ENCODE measurements around the gene TRIM24. TPM values are rescaled to one million over a fixed set of nuclear protein-coding genes. Genes with fewer than 3 reads are reported as not detected.
"Not testable (repeated sequence)": the region's sequence is repeated elsewhere in the genome, so short reads cannot be mapped to it uniquely, and the experiment has no call there.

Gene TRIM24
- total RNA-seq, 5 donors from 2014 or later (not counting 1 experiment from before 2014, with no cell fraction given): 16.0 to 18.9 (median 17.1) TPM

DNA sequence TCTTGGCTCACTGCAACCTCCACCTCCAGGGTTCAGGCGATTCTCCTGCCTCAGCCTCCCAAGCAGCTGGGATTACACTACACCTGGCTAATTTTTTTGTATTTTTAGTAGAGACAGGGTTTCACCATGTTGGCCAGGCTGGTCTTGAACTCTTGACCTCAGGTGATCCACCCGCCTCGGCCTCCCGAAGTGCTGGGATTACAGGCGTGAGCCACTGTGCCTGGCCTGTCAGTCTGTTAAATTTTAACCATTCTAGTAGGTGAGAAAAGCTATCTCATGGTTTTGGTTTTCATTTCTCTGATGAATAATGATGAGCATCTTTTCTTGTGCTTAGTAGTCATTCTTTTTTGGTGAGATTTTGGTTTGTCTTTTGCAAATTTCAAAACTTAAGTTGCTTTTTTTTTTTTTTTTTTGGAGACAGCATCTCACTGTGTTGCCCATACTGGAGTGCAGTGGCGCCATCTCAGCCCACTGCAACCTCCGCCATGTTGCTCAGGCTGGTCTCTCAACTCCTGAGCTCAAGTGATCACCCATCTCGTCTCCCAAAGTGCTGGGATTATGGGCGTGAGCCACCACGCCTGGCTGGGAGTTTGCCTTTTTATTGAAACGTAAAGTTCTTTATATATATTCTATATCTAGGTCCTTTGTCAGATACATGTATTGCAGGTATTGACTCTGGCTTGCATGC is 6.2 kb downstream of the TRIM24 start:
- H3K4me1 Mint-ChIP-seq: peaks cover 64 to 68% (median 65%) of the 10 kb centered on the region in 3 donors
- H3K27ac ChIP-seq (ENCODE audit: low read length); DNase-seq; H3K9me3 ChIP-seq; ATAC-seq (replicated peaks in 1 of 4); H3K27me3 Mint-ChIP-seq; H3K36me3 ChIP-seq (ENCODE audit: control insufficient read depth in 2 of 2, extremely low read depth in 1 of 2, insufficient read depth in 1 of 2, low read length in 1 of 2); H3K4me3 Mint-ChIP-seq; H3K36me3 Mint-ChIP-seq; H3K4me3 ChIP-seq (ENCODE audit: control insufficient read depth in 1 of 2, extremely low read depth in 1 of 2, low read length in 1 of 2); H3K27me3 ChIP-seq (replicated peaks in 1 of 2; ENCODE audit: control insufficient read depth in 2 of 2, extremely low read depth in 1 of 2, insufficient read depth in 2 of 2, low read length in 1 of 2); H3K27ac Mint-ChIP-seq; H3K9me3 Mint-ChIP-seq; H3K4me1 ChIP-seq (ENCODE audit: control insufficient read depth in 1 of 2, extremely low read depth in 1 of 2, insufficient read depth in 2 of 2, low read length in 2 of 2): not testable (repeated sequence)
- POLR2A ChIA-PET: interaction anchor here (0.6 kb wide), 3 partner anchors 30 to 983 kb away, joined by 3 to 9 read pairs (median 6); no protein-coding TSS in a partner anchor
- WGBS (ENCODE audit: insufficient coverage): 92% methylated on average over 2 of the region's 11 CpGs
- CTCF ChIA-PET: interaction anchor here (0.6 to 0.7 kb wide), 3 partner anchors 14 to 417 kb away, joined by 4 to 6 read pairs (median 4); no protein-coding TSS in a partner anchor

DNA sequence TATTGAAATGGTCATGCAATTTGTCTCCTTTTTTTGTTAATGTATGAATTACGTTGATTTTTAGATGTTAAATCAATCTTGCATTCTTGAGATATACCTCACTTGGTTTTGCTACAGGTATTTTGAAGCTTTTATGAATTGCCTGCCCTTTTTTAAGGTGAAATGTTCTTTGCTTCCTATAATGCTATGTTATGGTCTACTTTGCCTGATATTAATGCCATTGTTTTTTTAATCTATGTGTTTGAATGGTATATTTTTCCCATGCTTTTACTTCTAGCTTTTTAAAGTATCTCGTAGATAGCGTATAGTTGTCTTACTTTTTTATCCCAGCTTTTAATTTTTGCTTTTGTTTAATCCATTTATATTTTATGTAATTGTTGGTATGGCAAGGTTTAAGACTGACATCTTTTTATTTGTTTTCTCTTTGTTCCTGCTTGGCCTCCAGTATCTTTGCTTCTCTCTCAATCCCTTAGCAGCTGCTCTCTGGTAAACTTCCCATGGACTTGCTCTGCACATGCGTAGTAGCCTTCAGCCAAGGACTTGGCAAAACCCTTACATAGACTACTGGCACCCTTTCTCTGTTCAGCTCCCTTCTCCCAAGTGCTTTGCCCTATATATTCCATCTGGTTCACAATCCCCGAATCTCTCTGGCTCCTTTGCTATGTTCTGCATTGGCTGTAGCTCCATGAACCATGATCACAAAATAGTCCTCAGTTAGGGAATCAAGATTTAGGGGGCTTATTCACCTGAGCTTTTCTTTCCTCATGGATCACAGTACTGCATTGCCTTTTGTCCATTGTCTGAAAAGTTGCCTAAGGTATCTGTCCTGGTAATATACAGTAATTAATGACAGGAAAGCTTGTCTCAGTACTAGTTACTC is 8.4 kb downstream of the TRIM24 start:
- peaks cover 59 to 66% (median 63%) of the 10 kb centered on the region in 3 donors for H3K4me1 Mint-ChIP-seq
- H3K9me3 ChIP-seq: no peaks in the 10 kb centered on the region
- H3K27ac ChIP-seq (ENCODE audit: low read length): no peak overlapping the region
- WGBS (ENCODE audit: insufficient coverage): 97% methylated on average over 2 of the region's 5 CpGs
- H3K27ac Mint-ChIP-seq: no peak overlapping the region
- ATAC-seq (replicated peaks in 1 of 4) (no peak), DNase-seq (no peak)
- H3K9me3 Mint-ChIP-seq: no peaks in the 10 kb centered on the region
- H3K4me3 Mint-ChIP-seq: no peak overlapping the region
- ChIA-PET POLR2A (interaction anchor here (0.5 to 0.8 kb wide), 3 partner anchors 9 to 906 kb away, joined by 3 to 6 read pairs (median 3); partner anchors contain the start of gene TRIM24 (in 1 of the 2)), CTCF (interaction anchor here (0.7 to 1.2 kb wide), 2 partner anchors 9 to 22 kb away, joined by 3 to 4 read pairs; partner anchors contain the start of gene TRIM24 (in 1 of the 2))
- no peaks in the 10 kb centered on the region for H3K27me3 Mint-ChIP-seq
- H3K4me3 ChIP-seq (ENCODE audit: control insufficient read depth in 1 of 2, extremely low read depth in 1 of 2, low read length in 1 of 2): no peak overlapping the region
- no peaks in the 10 kb centered on the region for H3K36me3 ChIP-seq (ENCODE audit: control insufficient read depth in 2 of 2, extremely low read depth in 1 of 2, insufficient read depth in 1 of 2, low read length in 1 of 2)
- H3K4me1 ChIP-seq (ENCODE audit: control insufficient read depth in 1 of 2, extremely low read depth in 1 of 2, insufficient read depth in 2 of 2, low read length in 2 of 2): peaks cover 0 to 8% of the 10 kb centered on the region in 2 experiments
- H3K27me3 ChIP-seq (replicated peaks in 1 of 2; ENCODE audit: control insufficient read depth in 2 of 2, extremely low read depth in 1 of 2, insufficient read depth in 2 of 2, low read length in 1 of 2): no peaks in the 10 kb centered on the region
- H3K36me3 Mint-ChIP-seq: peaks cover 7% of the 10 kb centered on the region

DNA sequence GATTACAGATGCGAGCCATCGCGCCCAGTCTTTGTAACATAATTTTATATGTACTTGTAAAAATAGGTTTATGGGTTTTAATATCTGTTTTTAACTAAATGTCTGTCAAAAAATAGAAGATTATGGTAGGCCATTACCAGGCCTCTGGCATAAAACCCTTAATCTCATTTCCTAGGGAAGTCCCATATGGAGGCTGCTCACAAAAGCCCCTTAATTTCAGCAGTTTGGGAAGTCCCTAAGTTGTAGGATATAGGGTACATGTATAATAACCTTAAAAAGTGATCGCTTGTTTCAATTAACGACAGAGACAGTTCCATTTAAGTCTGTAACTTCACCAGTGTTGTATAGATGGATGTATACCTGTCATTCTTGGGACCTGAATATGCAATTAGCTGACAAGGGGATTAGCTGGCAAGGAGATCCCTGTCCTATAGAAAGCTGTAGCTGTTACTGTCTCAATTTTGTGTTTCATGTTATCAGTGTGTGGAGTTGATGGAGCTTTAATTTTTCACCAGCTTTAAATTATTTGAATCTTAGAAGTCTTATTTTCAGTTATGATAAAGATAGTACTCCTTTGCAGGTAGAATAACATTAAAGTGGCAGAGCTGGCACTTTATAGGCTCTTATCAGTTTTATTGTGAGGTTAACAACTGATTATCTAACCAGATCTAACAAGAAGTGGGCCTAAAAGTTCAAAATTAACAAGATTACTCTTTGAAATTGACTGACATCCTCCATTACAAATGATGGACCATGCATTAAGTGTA is 10.5 kb downstream of the TRIM24 start:
- H3K27me3 ChIP-seq (replicated peaks in 1 of 2; ENCODE audit: control insufficient read depth in 2 of 2, extremely low read depth in 1 of 2, insufficient read depth in 2 of 2, low read length in 1 of 2): no peaks in the 10 kb centered on the region
- DNase-seq (no peak), ATAC-seq (replicated peaks in 1 of 4) (no peak)
- Mint-ChIP-seq H3K36me3 (peaks cover 7% of the 10 kb centered on the region), H3K4me3 (no peak overlapping the region), H3K27me3 (no peaks in the 10 kb centered on the region), H3K9me3 (no peaks in the 10 kb centered on the region), H3K4me1 (peaks cover 59 to 71% (median 63%) of the 10 kb centered on the region in 3 donors), H3K27ac (no peak overlapping the region)
- ChIA-PET CTCF (no interaction called here), POLR2A (interaction anchor here in 1 of 2 donors (0.7 kb wide), 1 partner anchor 645 kb away, joined by 7 read pairs; no protein-coding TSS in a partner anchor)
- WGBS (ENCODE audit: insufficient coverage): 100% methylated on average over 2 of the region's 5 CpGs
- H3K4me1 ChIP-seq (ENCODE audit: control insufficient read depth in 1 of 2, extremely low read depth in 1 of 2, insufficient read depth in 2 of 2, low read length in 2 of 2): peaks cover 0 to 5% of the 10 kb centered on the region in 2 experiments
- H3K9me3 ChIP-seq: no peaks in the 10 kb centered on the region
- H3K27ac ChIP-seq (ENCODE audit: low read length): no peak overlapping the region
- H3K4me3 ChIP-seq (ENCODE audit: control insufficient read depth in 1 of 2, extremely low read depth in 1 of 2, low read length in 1 of 2): no peak overlapping the region
- H3K36me3 ChIP-seq (ENCODE audit: control insufficient read depth in 2 of 2, extremely low read depth in 1 of 2, insufficient read depth in 1 of 2, low read length in 1 of 2): no peaks in the 10 kb centered on the region

DNA sequence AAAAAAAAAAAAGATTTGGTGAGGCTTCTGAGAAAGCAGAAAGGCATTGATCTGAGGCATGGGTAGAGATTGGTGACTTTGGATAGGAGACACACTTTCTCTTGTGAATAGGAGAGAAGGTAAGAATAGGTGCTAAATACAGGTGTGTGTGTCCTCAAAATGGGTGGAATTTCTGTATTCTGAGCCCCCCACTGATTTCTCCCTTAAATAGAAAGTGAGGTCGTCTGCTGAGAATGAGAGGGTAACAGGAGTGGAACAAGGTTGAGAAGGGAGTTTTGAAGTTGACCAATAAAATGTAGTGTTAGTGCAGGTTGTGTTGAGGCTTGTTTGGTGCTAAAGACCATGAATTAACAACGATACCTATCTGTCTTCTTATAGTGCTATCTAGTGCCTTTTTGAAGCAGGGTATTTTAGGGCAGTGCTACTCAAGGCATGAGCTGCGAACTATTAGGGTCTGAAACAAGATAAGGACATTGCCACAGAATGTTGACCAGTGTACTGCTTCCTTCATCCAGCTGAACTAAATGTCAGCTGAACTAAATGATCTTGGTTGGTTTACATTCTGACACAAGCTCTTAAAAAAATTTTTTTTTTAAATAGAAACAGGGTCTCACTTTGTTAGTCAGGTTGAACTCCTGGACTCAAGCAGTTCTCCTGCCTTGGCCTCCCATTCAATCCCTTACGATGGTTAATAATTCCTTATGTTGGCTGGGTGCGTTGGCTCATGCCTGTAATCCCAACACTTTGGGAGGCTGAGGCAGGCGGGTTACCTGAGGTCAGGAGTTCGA is 12.4 kb downstream of the TRIM24 start:
- Histone ChIP-seq H3K4me1 (ENCODE audit: control insufficient read depth in 1 of 2, extremely low read depth in 1 of 2, insufficient read depth in 2 of 2, low read length in 2 of 2) (peaks cover 0 to 5% of the 10 kb centered on the region in 2 experiments), H3K9me3 (no peaks in the 10 kb centered on the region), H3K4me3 (ENCODE audit: control insufficient read depth in 1 of 2, extremely low read depth in 1 of 2, low read length in 1 of 2) (no peak overlapping the region), H3K36me3 (ENCODE audit: control insufficient read depth in 2 of 2, extremely low read depth in 1 of 2, insufficient read depth in 1 of 2, low read length in 1 of 2) (no peaks in the 10 kb centered on the region), H3K27me3 (replicated peaks in 1 of 2; ENCODE audit: control insufficient read depth in 2 of 2, extremely low read depth in 1 of 2, insufficient read depth in 2 of 2, low read length in 1 of 2) (no peaks in the 10 kb centered on the region), H3K27ac (ENCODE audit: low read length) (no peak overlapping the region)
- Mint-ChIP-seq H3K27me3 (no peaks in the 10 kb centered on the region), H3K4me3 (no peak overlapping the region), H3K4me1 (peaks cover 59 to 75% (median 64%) of the 10 kb centered on the region in 3 donors), H3K36me3 (peaks cover 5% of the 10 kb centered on the region), H3K27ac (no peak overlapping the region), H3K9me3 (no peaks in the 10 kb centered on the region)
- ChIA-PET CTCF (no interaction called here), POLR2A (interaction anchor here in 1 of 2 donors (0.5 kb wide), 1 partner anchor 14 kb away, joined by 3 read pairs; no protein-coding TSS in a partner anchor)
- no peak for ATAC-seq (replicated peaks in 1 of 4)
- DNase-seq: no peak
- 93% methylated on average over 5 of the region's 7 CpGs for WGBS (ENCODE audit: insufficient coverage)

DNA sequence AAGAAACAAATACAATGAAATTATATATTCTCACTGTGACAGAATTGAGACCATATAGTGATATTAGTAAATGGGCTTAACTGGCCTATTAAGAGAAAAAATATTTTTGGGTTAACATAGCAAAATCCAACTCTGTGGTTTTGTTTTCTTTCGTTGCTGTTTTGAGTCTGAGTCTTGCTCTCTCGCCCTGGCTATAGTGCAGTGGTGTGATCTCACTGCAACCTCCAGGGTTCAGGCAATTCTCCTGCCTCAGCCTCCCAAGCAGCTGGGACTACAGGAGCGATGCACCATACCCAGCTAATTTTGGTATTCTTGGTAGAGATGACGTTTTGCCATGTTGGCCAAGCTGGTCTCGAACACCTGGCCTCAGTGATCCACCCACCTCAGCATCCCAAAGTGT is 15.3 kb downstream of the TRIM24 start:
- H3K27ac Mint-ChIP-seq: no peak overlapping the region
- CTCF ChIA-PET: no interaction called here
- H3K36me3 Mint-ChIP-seq: no peaks in the 10 kb centered on the region
- no peak overlapping the region for H3K4me3 ChIP-seq (ENCODE audit: control insufficient read depth in 1 of 2, extremely low read depth in 1 of 2, low read length in 1 of 2)
- peaks cover 6 to 11% of the 10 kb centered on the region in 2 experiments for H3K4me1 ChIP-seq (ENCODE audit: control insufficient read depth in 1 of 2, extremely low read depth in 1 of 2, insufficient read depth in 2 of 2, low read length in 2 of 2)
- H3K27me3 Mint-ChIP-seq: no peaks in the 10 kb centered on the region
- DNase-seq (no peak), ATAC-seq (replicated peaks in 1 of 4) (no peak)
- no peaks in the 10 kb centered on the region for H3K9me3 ChIP-seq
- H3K4me1 Mint-ChIP-seq: peaks cover 61 to 80% (median 61%) of the 10 kb centered on the region in 3 donors
- POLR2A ChIA-PET: no interaction called here
- H3K27ac ChIP-seq (ENCODE audit: low read length): no peak overlapping the region
- WGBS (ENCODE audit: insufficient coverage): no CpG with 5 or more reads among the region's 5 CpGs
- H3K36me3 ChIP-seq (ENCODE audit: control insufficient read depth in 2 of 2, extremely low read depth in 1 of 2, insufficient read depth in 1 of 2, low read length in 1 of 2): no peaks in the 10 kb centered on the region
- H3K27me3 ChIP-seq (replicated peaks in 1 of 2; ENCODE audit: control insufficient read depth in 2 of 2, extremely low read depth in 1 of 2, insufficient read depth in 2 of 2, low read length in 1 of 2): no peaks in the 10 kb centered on the region
- no peak overlapping the region for H3K4me3 Mint-ChIP-seq
- H3K9me3 Mint-ChIP-seq: no peaks in the 10 kb centered on the region
